HepG2 (cell line): Measurements from ENCODE around the gene PGRMC2. TPM values are rescaled to one million over a fixed set of nuclear protein-coding genes. Genes with fewer than 3 reads are reported as not detected.

Experiments used
- ATAC-seq: fragments of 200-7000 bp; cut with Tn5 transposase; 3 replicates; pipeline ENCODE4 v1.9.1; 2020; ENCODE audit warnings: mild to moderate bottlenecking, moderate library complexity
- BruUV-seq: library from RNA; stranded (reverse); fragments of 400-500 nt; replicated peaks from 2 replicates; lab custom pipeline; 2021; lab: Mats Ljungman, UMichigan
- CTCF ChIA-PET: fragments of 300-600 bp; formaldehyde crosslinking; extraction: SDS; loops from one replicate; lab custom pipeline; 2021; ENCODE audit warnings: low total read pairs, inconsistent platforms, low intra/inter-chr PET ratio; lab: Yijun Ruan, JAX
- POLR2A ChIA-PET: fragments of 350-600 bp; sonication (Branson Sonifier 250); formaldehyde crosslinking; loops from one replicate; lab custom pipeline; 2020; ENCODE audit warnings: antibody characterized with exemption, inconsistent platforms; lab: Yijun Ruan, JAX
- DNase-seq: peaks from one replicate; pipeline ENCODE4 v3.0.0-alpha.2; 2015; ENCODE audit warnings: low spot score
- FAIRE-seq: peaks from 3 replicates; lab custom pipeline; 2011; peaks lifted over from hg19 to GRCh38; lab: Jason Lieb, UNC
- H2AFZ ChIP-seq: one replicate; pipeline ENCODE4 v1.6.1; 2011; ENCODE audit warnings: low read length, inconsistent platforms
- H3K27ac ChIP-seq: fragments of 300-600 bp; 3 replicates; pipeline ENCODE4 v1.8.0; 2011; ENCODE audit warnings: mixed run types, mild to moderate bottlenecking, mixed read lengths, low read length, inconsistent platforms; ENCODE audit not compliant: insufficient read depth; ENCODE audit errors: extremely low read length
- H3K27me3 ChIP-seq, 2 experiments: fragments of 200-600 bp in 1 of 2; 2 replicates in 1 of 2; 3 replicates in 1 of 2; pipeline versions ENCODE4 v1.6.0 to v1.8.0; 2011; ENCODE audit warnings: low read length in 2 of 2, mild to moderate bottlenecking in 2 of 2, moderate library complexity in 2 of 2, inconsistent platforms in 1 of 2; ENCODE audit not compliant: insufficient read depth in 2 of 2, control insufficient read depth in 1 of 2
- H3K36me3 ChIP-seq, 2 experiments: fragments of 200-600 bp in 1 of 2; replicated peaks in 1 of 2; 2 replicates in 1 of 2; 3 replicates in 1 of 2; pipeline versions ENCODE4 v1.5.1 to v1.8.0; 2011; ENCODE audit warnings: low read length in 2 of 2, inconsistent platforms in 1 of 2; ENCODE audit not compliant: insufficient read depth in 2 of 2, control insufficient read depth in 1 of 2
- H3K4me1 ChIP-seq: 2 replicates; pipeline ENCODE4 v1.5.1; 2012; ENCODE audit warnings: low read length, inconsistent platforms; ENCODE audit not compliant: insufficient read depth
- H3K4me2 ChIP-seq: 2 replicates; pipeline ENCODE4 v1.6.0; 2011; ENCODE audit warnings: low read depth, low read length, inconsistent platforms
- H3K4me3 ChIP-seq, 3 experiments: fragments of 200-600 bp in 1 of 3; sonication (generic), shearing (Covaris generic) in 1 of 3; replicated peaks in 1 of 3; 2 replicates each; pipeline ENCODE4 v1.5.1; 2011 to 2016; ENCODE audit warnings: low read length in 3 of 3, inconsistent platforms in 2 of 3, low read depth in 2 of 3, mild to moderate bottlenecking in 2 of 3, control low read depth in 1 of 3, mixed read lengths in 1 of 3; ENCODE audit not compliant: insufficient read depth in 1 of 3
- H3K79me2 ChIP-seq: one replicate; pipeline ENCODE4 v1.6.1; 2011; ENCODE audit warnings: low read length, inconsistent platforms; ENCODE audit not compliant: insufficient read depth
- H3K9ac ChIP-seq: 2 replicates; pipeline ENCODE4 v1.6.0; 2011; ENCODE audit warnings: mild to moderate bottlenecking, low read depth, low read length, inconsistent platforms; ENCODE audit not compliant: insufficient read depth
- H3K9me3 ChIP-seq: 2 replicates; pipeline ENCODE4 v1.5.1; 2012; ENCODE audit warnings: mild to moderate bottlenecking, low read length
- H4K20me1 ChIP-seq: 2 replicates; pipeline ENCODE4 v1.6.0; 2011; ENCODE audit warnings: inconsistent platforms, mild to moderate bottlenecking, low read length, moderate library complexity; ENCODE audit not compliant: insufficient read depth
- FOXK2 ChIP-seq: fragments of 450-650 bp; IDR thresholded peaks from 2 replicates; pipeline ENCODE4 v1.6.1; 2016
- HNRNPH1 ChIP-seq: fragments of 200-400 bp; formaldehyde crosslinking; optimal IDR thresholded peaks from 2 replicates; pipeline ENCODE3; 2017; ENCODE audit warnings: mild to moderate bottlenecking, low read depth, low read length
- PTBP1 ChIP-seq: fragments of 200-400 bp; formaldehyde crosslinking; IDR thresholded peaks from 2 replicates; pipeline ENCODE4 v1.6.1; 2018; ENCODE audit warnings: low read length, low read depth; ENCODE audit not compliant: poor library complexity, severe bottlenecking
- TMF1 ChIP-seq: sonication (generic); formaldehyde crosslinking; IDR thresholded peaks from 2 replicates; pipeline ENCODE4 v1.8.1; 2022; ENCODE audit warnings: low read depth, missing genetic modification reagents
- YEATS4 ChIP-seq: sonication (generic); formaldehyde crosslinking; IDR thresholded peaks from 2 replicates; pipeline ENCODE4 v1.4.0; 2020; ENCODE audit warnings: missing genetic modification reagents, borderline replicate concordance
- ZNF569 ChIP-seq: sonication (generic); formaldehyde crosslinking; IDR thresholded peaks from 2 replicates; pipeline ENCODE4 v1.5.0; 2020; ENCODE audit warnings: mild to moderate bottlenecking, missing genetic modification reagents, moderate library complexity, borderline replicate concordance
- WGBS: methylation state at CpG from one replicate; pipeline ENCODE4 v1.1.6; 2017; ENCODE audit warnings: low lambda C conversion rate; 5-methylcytosine and 5-hydroxymethylcytosine counted together
- in situ Hi-C: cut with HindIII; loops from 2 replicates; pipeline ENCODE4 v1.10.0; 2017; ENCODE audit warnings: low pct_unique_long_range_greater_than_20kb; ENCODE audit not compliant: extremely low pct_ligation_motif_present
- intact Hi-C: fragments of 100-400 bp; cut with micrococcal nuclease; formaldehyde crosslinking; loops from one replicate; pipeline ENCODE4 v1.10.0; 2022; ENCODE audit not compliant: unreplicated experiment
- polyA plus RNA-seq, 8 experiments: library from polyadenylated mRNA; depleted of rRNA in 3 of 8; stranded (reverse) in 7 of 8; unstranded in 1 of 8; fragments of >200 nt; fragmentation: Illumina TruSeq in 4 of 8; extraction: Trizol in 4 of 8; gene quantifications; 2 replicates each; pipeline versions ENCODE4 v1.2.1 to v1.2.3, GENCODE V29; 2011 to 2016; ENCODE audit warnings: low read depth in 4 of 8, missing spikeins in 1 of 8, mixed read lengths in 1 of 8; ENCODE audit not compliant: insufficient read depth in 1 of 8
- total RNA-seq, 5 experiments: library from RNA; depleted of rRNA; stranded (reverse); fragments of >200 nt; fragmentation: Illumina TruSeq; extraction: Trizol; gene quantifications; 2 replicates each; pipeline ENCODE4 v1.2.3, GENCODE V29; 2016; ENCODE audit warnings: low read depth in 1 of 5
- TF ChIP-seq, protein P1 (sequence below): sonication (generic); formaldehyde crosslinking; IDR thresholded peaks from 2 replicates; pipeline ENCODE4 v1.9.0; 2021; ENCODE audit warnings: missing genetic modification reagents, borderline replicate concordance
- TF ChIP-seq, protein P2 (sequence below): sonication (generic); formaldehyde crosslinking; IDR thresholded peaks from 2 replicates; pipeline ENCODE4 v1.5.1; 2020; ENCODE audit warnings: missing genetic modification reagents, mild to moderate bottlenecking, borderline replicate concordance
- TF ChIP-seq, protein P3 (sequence below): sonication (generic); formaldehyde crosslinking; IDR thresholded peaks from 2 replicates; pipeline ENCODE4 v1.4.0; 2020; ENCODE audit warnings: missing genetic modification reagents
- TF ChIP-seq, protein P4 (sequence below): sonication (generic); formaldehyde crosslinking; IDR thresholded peaks from 2 replicates; pipeline ENCODE4 v1.5.0; 2020; ENCODE audit warnings: missing genetic modification reagents
- TF ChIP-seq, protein P5 (sequence below), 2 experiments: fragments of 450-650 bp in 1 of 2; sonication (generic) in 1 of 2; formaldehyde crosslinking; IDR thresholded peaks; 2 replicates each; pipeline versions ENCODE4 v1.5.0 to v1.8.0; 2020 to 2022; ENCODE audit warnings: mild to moderate bottlenecking in 1 of 2, missing genetic modification reagents in 1 of 2

PGRMC2 gene
- total and polyA plus RNA-seq, 2 of the 13 experiments (the other 11 are each of a cell fraction or from before 2014, with no cell fraction given) = 16.0 to 19.8 TPM

DNA sequence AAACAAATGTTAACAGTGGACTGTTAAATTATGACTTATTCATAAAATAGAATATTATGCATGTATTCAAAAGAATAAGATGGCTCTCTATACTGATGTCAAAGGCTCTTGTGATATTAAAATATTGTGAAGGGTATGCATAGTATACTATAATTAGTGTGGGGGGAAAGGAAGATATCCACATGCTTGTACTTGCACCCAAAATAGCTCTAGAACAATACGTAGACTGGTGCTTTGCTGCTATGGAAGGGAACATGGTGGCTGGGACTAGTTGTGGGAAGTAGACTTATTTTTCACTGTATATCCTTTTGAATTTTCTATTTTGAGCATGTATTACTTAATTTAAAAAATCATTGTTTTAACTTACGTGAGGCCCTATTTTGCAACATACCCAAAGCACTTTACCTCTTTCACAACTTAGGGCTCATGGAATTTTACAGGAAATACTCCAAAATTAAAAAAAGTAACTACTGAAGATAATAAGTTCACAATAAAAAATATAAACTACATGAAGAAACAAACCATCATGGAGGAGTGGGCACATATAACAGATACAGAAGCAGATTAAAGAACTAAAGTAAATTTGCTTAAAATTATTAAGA lies 7.9 kb downstream of the PGRMC2 start (continued):
- TF ChIP-seq, protein P1, sequence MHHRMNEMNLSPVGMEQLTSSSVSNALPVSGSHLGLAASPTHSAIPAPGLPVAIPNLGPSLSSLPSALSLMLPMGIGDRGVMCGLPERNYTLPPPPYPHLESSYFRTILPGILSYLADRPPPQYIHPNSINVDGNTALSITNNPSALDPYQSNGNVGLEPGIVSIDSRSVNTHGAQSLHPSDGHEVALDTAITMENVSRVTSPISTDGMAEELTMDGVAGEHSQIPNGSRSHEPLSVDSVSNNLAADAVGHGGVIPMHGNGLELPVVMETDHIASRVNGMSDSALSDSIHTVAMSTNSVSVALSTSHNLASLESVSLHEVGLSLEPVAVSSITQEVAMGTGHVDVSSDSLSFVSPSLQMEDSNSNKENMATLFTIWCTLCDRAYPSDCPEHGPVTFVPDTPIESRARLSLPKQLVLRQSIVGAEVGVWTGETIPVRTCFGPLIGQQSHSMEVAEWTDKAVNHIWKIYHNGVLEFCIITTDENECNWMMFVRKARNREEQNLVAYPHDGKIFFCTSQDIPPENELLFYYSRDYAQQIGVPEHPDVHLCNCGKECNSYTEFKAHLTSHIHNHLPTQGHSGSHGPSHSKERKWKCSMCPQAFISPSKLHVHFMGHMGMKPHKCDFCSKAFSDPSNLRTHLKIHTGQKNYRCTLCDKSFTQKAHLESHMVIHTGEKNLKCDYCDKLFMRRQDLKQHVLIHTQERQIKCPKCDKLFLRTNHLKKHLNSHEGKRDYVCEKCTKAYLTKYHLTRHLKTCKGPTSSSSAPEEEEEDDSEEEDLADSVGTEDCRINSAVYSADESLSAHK (CRISPR knock-in tag) = no peak
- TF ChIP-seq, protein P2, sequence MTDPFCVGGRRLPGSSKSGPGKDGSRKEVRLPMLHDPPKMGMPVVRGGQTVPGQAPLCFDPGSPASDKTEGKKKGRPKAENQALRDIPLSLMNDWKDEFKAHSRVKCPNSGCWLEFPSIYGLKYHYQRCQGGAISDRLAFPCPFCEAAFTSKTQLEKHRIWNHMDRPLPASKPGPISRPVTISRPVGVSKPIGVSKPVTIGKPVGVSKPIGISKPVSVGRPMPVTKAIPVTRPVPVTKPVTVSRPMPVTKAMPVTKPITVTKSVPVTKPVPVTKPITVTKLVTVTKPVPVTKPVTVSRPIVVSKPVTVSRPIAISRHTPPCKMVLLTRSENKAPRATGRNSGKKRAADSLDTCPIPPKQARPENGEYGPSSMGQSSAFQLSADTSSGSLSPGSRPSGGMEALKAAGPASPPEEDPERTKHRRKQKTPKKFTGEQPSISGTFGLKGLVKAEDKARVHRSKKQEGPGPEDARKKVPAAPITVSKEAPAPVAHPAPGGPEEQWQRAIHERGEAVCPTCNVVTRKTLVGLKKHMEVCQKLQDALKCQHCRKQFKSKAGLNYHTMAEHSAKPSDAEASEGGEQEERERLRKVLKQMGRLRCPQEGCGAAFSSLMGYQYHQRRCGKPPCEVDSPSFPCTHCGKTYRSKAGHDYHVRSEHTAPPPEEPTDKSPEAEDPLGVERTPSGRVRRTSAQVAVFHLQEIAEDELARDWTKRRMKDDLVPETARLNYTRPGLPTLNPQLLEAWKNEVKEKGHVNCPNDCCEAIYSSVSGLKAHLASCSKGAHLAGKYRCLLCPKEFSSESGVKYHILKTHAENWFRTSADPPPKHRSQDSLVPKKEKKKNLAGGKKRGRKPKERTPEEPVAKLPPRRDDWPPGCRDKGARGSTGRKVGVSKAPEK = no peak
- TF ChIP-seq TMF1 (no peak), YEATS4 (CRISPR knock-in tag) (no peak)

DNA sequence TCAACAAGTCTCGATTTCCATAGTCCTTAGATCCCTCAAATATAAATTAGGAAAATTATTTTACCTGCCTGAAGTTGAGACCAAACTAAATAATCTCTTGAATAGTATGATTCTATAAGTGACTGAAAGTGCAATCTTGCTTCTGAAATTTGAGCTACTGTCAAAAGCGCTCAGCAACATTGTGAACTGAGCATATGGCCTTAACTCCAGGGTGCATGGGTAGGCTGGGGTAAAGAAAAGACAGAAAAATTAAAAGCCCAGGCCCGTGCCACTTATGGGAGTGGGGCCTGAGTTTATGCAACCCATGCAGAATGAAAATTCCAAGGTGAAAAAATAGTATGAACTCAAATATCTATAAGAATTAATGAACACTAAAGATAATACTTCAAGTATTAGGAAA lies 9.8 kb downstream of the PGRMC2 start:
- H3K4me2 ChIP-seq = no peak overlapping the region
- no peak overlapping the region for H3K9ac ChIP-seq
- no TSS peak for BruUV-seq
- no peak for ATAC-seq
- H3K79me2 ChIP-seq = peaks cover 79% of the 10 kb centered on the region
- no peak overlapping the region for H3K27ac ChIP-seq
- in situ Hi-C loops = no loop called here
- intact Hi-C loops = no loop called here
- H4K20me1 ChIP-seq = peaks cover 10% of the 10 kb centered on the region
- 96% methylated on average over 3 of the region's 3 CpGs for WGBS
- ChIA-PET CTCF (no interaction called here), POLR2A (no interaction called here)
- H3K9me3 ChIP-seq = no peaks in the 10 kb centered on the region
- no peak for FAIRE-seq
- peaks cover 24% of the 10 kb centered on the region for H3K4me1 ChIP-seq
- H3K36me3 ChIP-seq = peaks cover 0 to 4% of the 10 kb centered on the region in 2 experiments; a peak in 3 of 5 replicates
- DNase-seq = no peak
- H2AFZ ChIP-seq = no peak overlapping the region
- H3K4me3 ChIP-seq = no peak overlapping the region
- H3K27me3 ChIP-seq = no peaks in the 10 kb centered on the region
- TF ChIP-seq FOXK2 (no peak), HNRNPH1 (no peak), PTBP1 (no peak), ZNF569 (no peak)
- TF ChIP-seq, protein P3, sequence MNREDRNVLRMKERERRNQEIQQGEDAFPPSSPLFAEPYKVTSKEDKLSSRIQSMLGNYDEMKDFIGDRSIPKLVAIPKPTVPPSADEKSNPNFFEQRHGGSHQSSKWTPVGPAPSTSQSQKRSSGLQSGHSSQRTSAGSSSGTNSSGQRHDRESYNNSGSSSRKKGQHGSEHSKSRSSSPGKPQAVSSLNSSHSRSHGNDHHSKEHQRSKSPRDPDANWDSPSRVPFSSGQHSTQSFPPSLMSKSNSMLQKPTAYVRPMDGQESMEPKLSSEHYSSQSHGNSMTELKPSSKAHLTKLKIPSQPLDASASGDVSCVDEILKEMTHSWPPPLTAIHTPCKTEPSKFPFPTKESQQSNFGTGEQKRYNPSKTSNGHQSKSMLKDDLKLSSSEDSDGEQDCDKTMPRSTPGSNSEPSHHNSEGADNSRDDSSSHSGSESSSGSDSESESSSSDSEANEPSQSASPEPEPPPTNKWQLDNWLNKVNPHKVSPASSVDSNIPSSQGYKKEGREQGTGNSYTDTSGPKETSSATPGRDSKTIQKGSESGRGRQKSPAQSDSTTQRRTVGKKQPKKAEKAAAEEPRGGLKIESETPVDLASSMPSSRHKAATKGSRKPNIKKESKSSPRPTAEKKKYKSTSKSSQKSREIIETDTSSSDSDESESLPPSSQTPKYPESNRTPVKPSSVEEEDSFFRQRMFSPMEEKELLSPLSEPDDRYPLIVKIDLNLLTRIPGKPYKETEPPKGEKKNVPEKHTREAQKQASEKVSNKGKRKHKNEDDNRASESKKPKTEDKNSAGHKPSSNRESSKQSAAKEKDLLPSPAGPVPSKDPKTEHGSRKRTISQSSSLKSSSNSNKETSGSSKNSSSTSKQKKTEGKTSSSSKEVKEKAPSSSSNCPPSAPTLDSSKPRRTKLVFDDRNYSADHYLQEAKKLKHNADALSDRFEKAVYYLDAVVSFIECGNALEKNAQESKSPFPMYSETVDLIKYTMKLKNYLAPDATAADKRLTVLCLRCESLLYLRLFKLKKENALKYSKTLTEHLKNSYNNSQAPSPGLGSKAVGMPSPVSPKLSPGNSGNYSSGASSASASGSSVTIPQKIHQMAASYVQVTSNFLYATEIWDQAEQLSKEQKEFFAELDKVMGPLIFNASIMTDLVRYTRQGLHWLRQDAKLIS (CRISPR knock-in tag) = no peak
- TF ChIP-seq, protein P4, sequence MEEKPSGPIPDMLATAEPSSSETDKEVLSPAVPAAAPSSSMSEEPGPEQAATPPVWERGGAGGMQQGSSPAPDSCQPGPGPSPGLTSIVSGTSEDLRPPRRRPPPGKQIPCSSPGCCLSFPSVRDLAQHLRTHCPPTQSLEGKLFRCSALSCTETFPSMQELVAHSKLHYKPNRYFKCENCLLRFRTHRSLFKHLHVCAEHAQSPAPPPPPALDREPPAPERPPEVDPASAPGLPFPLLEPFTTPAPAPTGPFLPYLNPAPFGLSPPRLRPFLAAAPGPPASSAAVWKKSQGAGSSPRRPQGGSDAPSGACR = no peak
- TF ChIP-seq, protein P5, sequence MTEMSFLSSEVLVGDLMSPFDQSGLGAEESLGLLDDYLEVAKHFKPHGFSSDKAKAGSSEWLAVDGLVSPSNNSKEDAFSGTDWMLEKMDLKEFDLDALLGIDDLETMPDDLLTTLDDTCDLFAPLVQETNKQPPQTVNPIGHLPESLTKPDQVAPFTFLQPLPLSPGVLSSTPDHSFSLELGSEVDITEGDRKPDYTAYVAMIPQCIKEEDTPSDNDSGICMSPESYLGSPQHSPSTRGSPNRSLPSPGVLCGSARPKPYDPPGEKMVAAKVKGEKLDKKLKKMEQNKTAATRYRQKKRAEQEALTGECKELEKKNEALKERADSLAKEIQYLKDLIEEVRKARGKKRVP (CRISPR knock-in tag; IDR thresholded peaks at IDR 0.05) = no peak
